ENCODE measurements around the gene ABHD15. TPM values are rescaled to one million over a fixed set of nuclear protein-coding genes. Genes with fewer than 3 reads are reported as not detected.

The ABHD15 gene
- total RNA-seq, 1 donor from 2014 or later = 17.8 TPM

- intact Hi-C loops (cut with micrococcal nuclease) = no loop called here
These were observed 17.5 kb downstream of the ABHD15 start for GRCh38 chr17:29549177-29549923.

- intact Hi-C loops (cut with micrococcal nuclease) = no loop called here
These were observed 20.0 kb downstream of the ABHD15 start for GRCh38 chr17:29546830-29547229.

- intact Hi-C loops (cut with micrococcal nuclease) = no loop called here
These were observed 20.8 kb downstream of the ABHD15 start for GRCh38 chr17:29546085-29546484.

- intact Hi-C loops (cut with micrococcal nuclease) = no loop called here
These were observed 22.8 kb downstream of the ABHD15 start for GRCh38 chr17:29544066-29544465.

GRCh38 chr17:29533976-29534375, 32.9 kb downstream of the ABHD15 start:
- intact Hi-C loops (cut with micrococcal nuclease) = no loop called here

- intact Hi-C loops (cut with micrococcal nuclease) = no loop called here
These were observed 40.5 kb downstream of the ABHD15 start for GRCh38 chr17:29526322-29526721.

GRCh38 chr17:29524692-29525091, 42.1 kb downstream of the ABHD15 start:
- intact Hi-C loops (cut with micrococcal nuclease) = no loop called here

GRCh38 chr17:29518359-29518758, 48.5 kb downstream of the ABHD15 start:
- intact Hi-C loops (cut with micrococcal nuclease) = no loop called here

GRCh38 chr17:29514792-29515191, 52.0 kb downstream of the ABHD15 start:
- intact Hi-C loops (cut with micrococcal nuclease) = no loop called here

GRCh38 chr17:29510953-29511352, 55.9 kb downstream of the ABHD15 start:
- intact Hi-C loops (cut with micrococcal nuclease) = no loop called here

Other genes starting within 250 kb of the ABHD15 start
- gene TAOK1, start 176.7 kb downstream of the ABHD15 start, total RNA-seq = 49.3 and 52.3 TPM in 2 replicates
- gene TP53I13, start 1.7 kb upstream of the ABHD15 start, total RNA-seq = 80.7 and 82.3 TPM in 2 replicates
- 62.9 and 66.7 TPM in 2 replicates for gene GIT1, start 22.6 kb upstream of the ABHD15 start, total RNA-seq
- 13.0 and 13.7 TPM in 2 replicates for gene ANKRD13B, start 26.1 kb upstream of the ABHD15 start, total RNA-seq
- gene CORO6, start 55.9 kb upstream of the ABHD15 start, total RNA-seq = 2.0 and 3.1 TPM in 2 replicates